OCI-LY7 (cell line): ENCODE results near the gene ARHGAP28. TPM values are rescaled to one million over a fixed set of nuclear protein-coding genes. Genes with fewer than 3 reads are reported as not detected.

ENCODE experiments used
- BruUV-seq: library from RNA; stranded (reverse); fragments of 400-500 nt; replicated peaks from 2 replicates; lab custom pipeline; 2021; lab: Mats Ljungman, UMichigan
- CTCF ChIA-PET: fragments of 300-600 bp; sonication (Branson Sonifier 250); formaldehyde crosslinking; loops from one replicate; lab custom pipeline; 2022; ENCODE audit warnings: antibody characterized with exemption; ENCODE audit not compliant: unreplicated experiment; lab: Charles Lee
- POLR2A ChIA-PET: fragments of 300-600 bp; sonication (Branson Sonifier 250); formaldehyde crosslinking; loops from one replicate; lab custom pipeline; 2022; ENCODE audit warnings: antibody characterized with exemption; lab: Charles Lee
- DNase-seq: peaks from one replicate; pipeline ENCODE4 v3.0.0-alpha.2; 2015; ENCODE audit warnings: low spot score
- H2AFZ ChIP-seq: fragments of 200-600 bp; sonication (generic), shearing (Covaris generic); 2 replicates; pipeline ENCODE4 v1.6.1; 2014; ENCODE audit warnings: mild to moderate bottlenecking, antibody characterized with exemption, low read length, moderate library complexity
- H3K27ac ChIP-seq: fragments of 200-600 bp; sonication (generic); 2 replicates; pipeline ENCODE4 v1.5.1; 2014; ENCODE audit warnings: mixed run types, low read depth, mild to moderate bottlenecking, moderate library complexity, low read length, inconsistent platforms; ENCODE audit not compliant: poor library complexity, severe bottlenecking
- H3K36me3 ChIP-seq: fragments of 200-600 bp; sonication (generic); 2 replicates; pipeline ENCODE4 v1.6.1; 2014; ENCODE audit warnings: mild to moderate bottlenecking, antibody characterized with exemption, low read length, moderate library complexity, mixed read lengths; ENCODE audit not compliant: insufficient read depth
- H3K4me1 ChIP-seq: fragments of 200-600 bp; sonication (generic); 2 replicates; pipeline ENCODE4 v1.5.1; 2014; ENCODE audit warnings: mild to moderate bottlenecking, low read length; ENCODE audit not compliant: insufficient read depth, poor library complexity, severe bottlenecking
- H3K4me2 ChIP-seq: fragments of 200-600 bp; sonication (generic); 2 replicates; pipeline ENCODE4 v1.6.1; 2014; ENCODE audit warnings: mild to moderate bottlenecking, low read length
- H3K4me3 ChIP-seq: fragments of 200-600 bp; sonication (generic); 2 replicates; pipeline ENCODE4 v1.5.1; 2014; ENCODE audit warnings: mild to moderate bottlenecking, low read depth, low read length; ENCODE audit not compliant: poor library complexity, severe bottlenecking
- H3K79me2 ChIP-seq: fragments of 200-600 bp; sonication (generic); 2 replicates; pipeline ENCODE4 v1.6.1; 2016; ENCODE audit warnings: low read depth, mild to moderate bottlenecking, low read length, moderate library complexity, mixed read lengths; ENCODE audit not compliant: insufficient read depth
- H3K9me2 ChIP-seq: fragments of 200-600 bp; sonication (generic); 2 replicates; pipeline ENCODE4 v1.6.1; 2016; ENCODE audit warnings: mild to moderate bottlenecking, low read length, mixed read lengths; ENCODE audit not compliant: insufficient read depth
- H3K9me3 ChIP-seq: fragments of 200-600 bp; sonication (generic); 2 replicates; pipeline ENCODE4 v1.6.1; 2014; ENCODE audit warnings: mild to moderate bottlenecking, mixed run types, low read length, mixed read lengths
- H4K20me1 ChIP-seq: fragments of 200-600 bp; sonication (generic); 2 replicates; pipeline ENCODE4 v1.6.1; 2014; ENCODE audit warnings: mild to moderate bottlenecking, antibody characterized with exemption, low read length, moderate library complexity, mixed read lengths; ENCODE audit not compliant: insufficient read depth
- EZH2phosphoT487 ChIP-seq: fragments of 200-600 bp; sonication (generic); IDR thresholded peaks from 2 replicates; pipeline ENCODE4 v1.6.1; 2018; ENCODE audit warnings: low read depth, borderline replicate concordance, mild to moderate bottlenecking, mixed run types, antibody characterized with exemption, low read length, moderate library complexity, mixed read lengths
- intact Hi-C: fragments of 100-400 bp; cut with micrococcal nuclease; formaldehyde crosslinking; loops from one replicate; pipeline ENCODE4 v1.10.0; 2022; ENCODE audit not compliant: unreplicated experiment
- total RNA-seq, 2 experiments: library from RNA; depleted of rRNA in 1 of 2; stranded (reverse); fragments of >200 nt in 1 of 2; shearing (Covaris generic) in 1 of 2; gene quantifications; 2 replicates each; pipeline ENCODE4 v1.2.3, GENCODE V29; 2014 to 2022
- TF ChIP-seq, protein P1 (sequence below): fragments of 200-600 bp; sonication (generic); conservative IDR thresholded peaks from 2 replicates; pipeline ENCODE4 v1.5.1; 2014; ENCODE audit warnings: mild to moderate bottlenecking, antibody characterized with exemption, low read length, moderate library complexity, mixed read lengths

ARHGAP28 gene
- total RNA-seq, 2 experiments from 2014 or later, result not detected

DNA sequence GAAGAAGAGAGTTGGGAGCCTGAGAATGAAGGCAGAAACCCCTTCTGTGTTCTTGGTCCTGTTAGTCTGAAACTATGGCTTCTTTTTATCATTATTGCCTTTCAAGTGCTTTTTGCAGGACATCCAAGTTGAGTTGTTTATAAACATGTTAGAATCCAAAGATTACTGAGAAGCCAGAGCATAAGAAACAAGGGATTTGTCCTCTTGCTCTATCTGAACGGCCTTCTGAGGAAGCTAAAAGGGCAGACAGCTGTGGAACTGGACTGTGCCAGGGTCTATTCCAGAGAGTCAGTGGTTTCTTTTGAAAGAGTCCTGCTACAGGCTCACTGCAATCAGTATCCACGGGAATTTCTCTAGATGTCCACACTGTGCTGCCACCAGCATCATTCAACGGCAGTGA is 86.6 kb downstream of the ARHGAP28 start:
- H4K20me1 ChIP-seq, result no peaks in the 10 kb centered on the region
- no peaks in the 10 kb centered on the region for H3K4me1 ChIP-seq
- H3K4me3 ChIP-seq, result no peak overlapping the region
- no peaks in the 10 kb centered on the region for H3K36me3 ChIP-seq
- intact Hi-C loops, result no loop called here
- DNase-seq, result no peak
- no peaks in the 10 kb centered on the region for H3K9me2 ChIP-seq
- ChIA-PET CTCF (no interaction called here), POLR2A (no interaction called here)
- H3K4me2 ChIP-seq, result no peak overlapping the region
- no peak overlapping the region for H3K27ac ChIP-seq
- TF ChIP-seq, protein P1, sequence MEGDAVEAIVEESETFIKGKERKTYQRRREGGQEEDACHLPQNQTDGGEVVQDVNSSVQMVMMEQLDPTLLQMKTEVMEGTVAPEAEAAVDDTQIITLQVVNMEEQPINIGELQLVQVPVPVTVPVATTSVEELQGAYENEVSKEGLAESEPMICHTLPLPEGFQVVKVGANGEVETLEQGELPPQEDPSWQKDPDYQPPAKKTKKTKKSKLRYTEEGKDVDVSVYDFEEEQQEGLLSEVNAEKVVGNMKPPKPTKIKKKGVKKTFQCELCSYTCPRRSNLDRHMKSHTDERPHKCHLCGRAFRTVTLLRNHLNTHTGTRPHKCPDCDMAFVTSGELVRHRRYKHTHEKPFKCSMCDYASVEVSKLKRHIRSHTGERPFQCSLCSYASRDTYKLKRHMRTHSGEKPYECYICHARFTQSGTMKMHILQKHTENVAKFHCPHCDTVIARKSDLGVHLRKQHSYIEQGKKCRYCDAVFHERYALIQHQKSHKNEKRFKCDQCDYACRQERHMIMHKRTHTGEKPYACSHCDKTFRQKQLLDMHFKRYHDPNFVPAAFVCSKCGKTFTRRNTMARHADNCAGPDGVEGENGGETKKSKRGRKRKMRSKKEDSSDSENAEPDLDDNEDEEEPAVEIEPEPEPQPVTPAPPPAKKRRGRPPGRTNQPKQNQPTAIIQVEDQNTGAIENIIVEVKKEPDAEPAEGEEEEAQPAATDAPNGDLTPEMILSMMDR, result no peak
- TF ChIP-seq EZH2phosphoT487, result no peak
- no TSS peak for BruUV-seq
- no peaks in the 10 kb centered on the region for H3K9me3 ChIP-seq
- no peak overlapping the region for H2AFZ ChIP-seq
- no peaks in the 10 kb centered on the region for H3K79me2 ChIP-seq

GRCh38 chr18:6819332-6819731 is 89.8 kb downstream of the ARHGAP28 start:
- Histone ChIP-seq H2AFZ (no peak overlapping the region), H3K79me2 (no peaks in the 10 kb centered on the region), H3K9me3 (no peaks in the 10 kb centered on the region), H3K9me2 (no peaks in the 10 kb centered on the region), H3K4me2 (no peak overlapping the region), H3K36me3 (no peaks in the 10 kb centered on the region), H3K27ac (no peak overlapping the region), H3K4me1 (no peaks in the 10 kb centered on the region), H4K20me1 (no peaks in the 10 kb centered on the region), H3K4me3 (no peak overlapping the region)
- BruUV-seq, result no TSS peak
- CTCF ChIA-PET, result no interaction called here
- POLR2A ChIA-PET, result no interaction called here
- no peak for DNase-seq
- intact Hi-C loops, result no loop called here
- no peak for TF ChIP-seq EZH2phosphoT487
- TF ChIP-seq, protein P1, result no peak

DNA sequence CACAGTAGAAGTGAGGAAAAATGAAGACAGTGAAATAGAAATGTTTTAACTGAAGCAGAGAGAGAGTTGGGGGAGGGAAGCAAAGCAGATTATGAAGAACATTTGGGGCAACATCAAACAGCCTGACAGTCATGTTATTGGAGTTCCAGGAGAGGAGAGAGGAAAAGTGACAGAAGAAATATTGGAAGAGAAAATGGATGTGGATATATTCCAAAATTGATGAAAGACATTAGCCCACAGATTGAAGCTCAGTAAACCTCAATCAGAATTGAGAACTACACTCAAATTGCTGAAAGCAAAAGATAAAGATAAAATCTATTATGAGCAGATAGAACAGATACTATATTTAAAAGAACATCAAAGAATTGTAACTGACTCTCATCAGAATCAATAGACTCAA is 90.8 kb downstream of the ARHGAP28 start:
- no peaks in the 10 kb centered on the region for H3K9me2 ChIP-seq
- no TSS peak for BruUV-seq
- CTCF ChIA-PET, result no interaction called here
- H3K79me2 ChIP-seq, result no peaks in the 10 kb centered on the region
- TF ChIP-seq, protein P1, result no peak
- TF ChIP-seq EZH2phosphoT487, result no peak
- no peak overlapping the region for H3K4me2 ChIP-seq
- no peaks in the 10 kb centered on the region for H3K4me1 ChIP-seq
- no peak for DNase-seq
- intact Hi-C loops, result no loop called here
- no peaks in the 10 kb centered on the region for H3K9me3 ChIP-seq
- POLR2A ChIA-PET, result no interaction called here
- H3K4me3 ChIP-seq, result no peak overlapping the region
- H3K36me3 ChIP-seq, result no peaks in the 10 kb centered on the region
- no peak overlapping the region for H2AFZ ChIP-seq
- no peaks in the 10 kb centered on the region for H4K20me1 ChIP-seq
- no peak overlapping the region for H3K27ac ChIP-seq
